ENCODE results near the gene USH1C.

Gene USH1C

DNA sequence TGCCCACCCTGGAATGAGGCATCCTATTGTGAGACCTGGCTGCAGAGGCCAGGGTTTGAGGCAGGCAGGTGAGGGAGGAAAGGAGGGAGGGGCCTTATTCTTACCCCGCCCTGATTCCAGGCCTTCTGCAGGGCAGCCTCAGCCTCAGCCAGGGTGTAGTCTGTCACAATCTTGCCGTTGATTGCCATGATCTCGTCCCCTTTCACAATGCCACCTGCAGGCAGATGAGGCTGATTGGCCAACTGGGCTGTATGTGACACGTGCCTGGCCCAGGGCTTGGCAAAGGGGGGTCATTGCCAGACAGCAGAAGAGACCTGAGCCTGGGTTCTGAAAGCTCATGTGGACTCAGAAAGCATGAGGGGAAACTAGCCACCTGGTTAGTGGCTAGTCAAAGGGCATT is 46.2 kb downstream of the USH1C start:
- DNase-seq: no peak

- DNase-seq: no peak
Measured at GRCh38 chr11:17496406-17496805, 47.8 kb downstream of the USH1C start.

DNA sequence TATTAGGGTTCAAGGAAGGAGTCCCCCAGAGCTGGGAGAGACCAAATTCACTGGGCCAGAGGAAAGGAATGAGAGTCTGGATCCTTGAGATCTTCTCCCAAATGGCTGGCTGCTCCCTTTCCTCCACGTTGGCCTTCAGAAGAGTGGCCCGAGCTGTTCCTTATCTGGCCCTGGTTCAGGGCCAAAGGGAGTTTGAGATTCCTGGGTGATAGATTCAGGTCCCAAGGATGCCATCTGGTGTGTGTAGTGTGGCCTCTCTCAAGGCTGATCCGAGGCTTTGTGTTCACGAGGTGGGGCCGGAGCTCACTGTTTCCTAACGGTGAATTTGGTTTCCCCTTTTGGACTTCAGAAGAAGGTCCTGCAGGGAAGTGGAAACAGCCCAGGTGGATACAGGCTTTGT is 50.2 kb downstream of the USH1C start:
- no peak for DNase-seq

DNA sequence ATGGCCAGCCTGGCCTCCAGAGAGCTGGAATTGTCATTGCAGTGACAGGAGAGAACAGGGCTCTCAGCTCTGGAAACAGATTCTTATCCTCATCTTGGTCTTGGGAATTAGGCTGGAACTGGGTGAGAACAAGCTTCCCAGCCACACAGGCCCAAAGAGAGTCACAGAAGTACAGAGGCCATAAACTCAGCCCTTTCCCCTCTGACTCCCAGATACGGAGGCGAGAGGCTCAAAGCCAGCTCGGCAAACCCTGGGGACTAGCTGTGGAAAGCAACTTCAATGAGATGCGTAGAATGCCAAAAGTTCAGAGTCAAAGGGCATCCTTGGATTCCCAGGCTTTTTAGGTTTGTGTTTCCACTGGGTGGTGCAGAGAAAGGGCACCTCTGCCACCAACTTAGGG is 53.3 kb downstream of the USH1C start:
- DNase-seq: no peak

- no peak for DNase-seq
Measured at GRCh38 chr11:17490232-17490631, 54.0 kb downstream of the USH1C start.

DNA sequence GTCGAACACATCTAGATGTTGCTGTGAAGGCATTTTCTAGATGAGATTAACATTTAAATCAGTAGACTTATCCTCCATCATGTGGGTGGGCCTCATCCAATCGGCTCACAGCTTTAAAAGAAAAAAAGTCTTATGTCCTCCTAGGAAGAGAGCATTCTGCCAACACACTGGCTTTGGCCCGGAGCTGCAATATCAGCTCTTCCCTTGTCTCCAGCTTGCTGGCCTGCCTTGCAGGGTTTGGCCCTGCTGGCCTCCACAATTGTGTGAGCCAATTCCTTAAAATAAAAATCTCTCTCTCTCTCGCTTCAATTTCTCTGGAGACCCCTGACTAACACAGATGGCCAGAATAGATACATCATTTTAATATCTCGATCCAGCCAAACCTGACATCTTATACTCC is 54.5 kb downstream of the USH1C start:
- no peak for DNase-seq

DNA sequence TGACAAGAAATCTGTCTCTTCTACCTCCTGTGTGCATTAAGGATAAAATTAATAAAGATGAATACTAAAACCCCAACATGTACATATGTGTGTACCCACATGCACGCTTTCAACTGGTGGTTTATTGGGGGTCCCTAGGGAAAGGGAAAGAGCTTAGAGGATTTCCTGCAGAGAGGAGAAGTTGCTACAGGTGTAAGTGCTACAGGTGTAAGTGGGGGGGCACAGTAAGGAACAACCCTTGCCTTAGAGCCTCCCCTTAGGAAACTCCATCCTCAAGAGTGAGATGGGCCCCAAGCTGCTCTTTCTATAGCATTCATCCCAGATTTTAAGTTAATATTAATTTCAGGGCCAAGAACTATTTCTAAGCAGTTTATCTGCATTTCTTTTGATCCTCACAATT is 55.7 kb downstream of the USH1C start:
- no peak for DNase-seq

- no peak for DNase-seq
Measured at GRCh38 chr11:17486646-17487045, 57.6 kb downstream of the USH1C start.

- no peak for DNase-seq
Measured at GRCh38 chr11:17483505-17483904, 60.7 kb downstream of the USH1C start.

- no peak for DNase-seq
Measured at GRCh38 chr11:17481905-17482304, 62.3 kb downstream of the USH1C start.

DNA sequence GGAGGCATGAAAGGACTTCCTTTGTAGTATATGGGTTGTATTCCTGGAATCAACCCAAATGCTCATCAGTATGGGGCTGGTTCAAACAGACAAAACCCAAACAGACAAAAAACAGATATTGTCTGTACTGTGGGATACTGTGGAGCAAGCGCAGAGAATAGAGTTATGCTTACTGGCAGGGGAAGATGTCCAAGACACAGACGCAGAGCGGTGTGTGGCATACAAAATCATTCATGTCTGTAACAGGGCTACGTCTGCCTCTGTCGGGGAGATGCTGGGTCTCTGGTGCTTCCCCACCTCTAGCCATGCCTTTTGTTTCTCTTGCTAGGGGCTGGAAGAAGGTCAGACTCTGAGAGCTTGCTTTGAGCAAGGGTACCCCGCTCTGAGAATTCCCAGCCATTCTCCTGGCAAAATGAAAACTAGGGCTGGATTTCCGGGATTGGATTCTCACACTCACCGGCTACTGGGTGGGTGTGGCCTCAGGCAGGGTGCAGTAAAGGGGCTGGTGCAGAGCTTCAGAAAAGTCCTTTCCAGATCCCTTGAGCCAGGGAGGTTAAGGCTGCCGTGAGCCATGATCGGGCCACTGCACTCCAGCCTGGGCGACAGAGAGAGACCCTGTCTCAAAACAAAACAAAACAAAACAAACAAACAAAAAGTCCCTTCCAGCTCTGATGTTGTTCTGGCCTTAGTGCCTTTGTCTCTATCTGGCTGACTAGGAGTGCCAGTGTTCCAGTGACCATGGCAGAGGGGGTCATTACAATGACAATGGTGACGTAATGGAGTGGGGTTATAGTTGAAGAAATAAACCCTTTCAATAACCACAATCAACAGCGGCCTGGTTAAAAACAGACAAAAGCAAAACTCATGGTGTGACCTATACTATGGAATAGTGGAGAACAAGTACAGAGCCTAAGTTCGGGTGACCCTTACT is 64.7 kb downstream of the USH1C start:
- DNase-seq: no peak

- DNase-seq: no peak
Measured at GRCh38 chr11:17478070-17478469, 66.1 kb downstream of the USH1C start.

DNA sequence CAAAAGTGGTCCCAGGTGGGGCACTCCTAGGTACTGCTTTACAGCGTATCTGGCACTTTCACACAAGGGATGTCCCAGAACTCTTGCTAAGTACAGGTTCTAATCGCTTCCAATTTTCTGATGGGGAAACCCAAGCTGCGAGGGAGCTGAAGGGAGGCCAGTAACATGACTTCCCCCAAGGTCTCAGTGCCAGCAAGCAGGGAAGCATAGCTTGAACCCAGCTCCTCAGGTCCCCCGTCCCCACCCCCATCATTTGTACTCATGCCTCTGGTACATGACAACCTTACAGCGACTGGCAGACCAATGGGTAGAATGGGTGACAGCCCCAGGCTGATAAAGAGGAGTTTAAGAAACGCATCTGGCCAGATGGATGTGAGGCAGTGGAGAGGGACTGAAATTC is 66.9 kb downstream of the USH1C start:
- DNase-seq: no peak

DNA sequence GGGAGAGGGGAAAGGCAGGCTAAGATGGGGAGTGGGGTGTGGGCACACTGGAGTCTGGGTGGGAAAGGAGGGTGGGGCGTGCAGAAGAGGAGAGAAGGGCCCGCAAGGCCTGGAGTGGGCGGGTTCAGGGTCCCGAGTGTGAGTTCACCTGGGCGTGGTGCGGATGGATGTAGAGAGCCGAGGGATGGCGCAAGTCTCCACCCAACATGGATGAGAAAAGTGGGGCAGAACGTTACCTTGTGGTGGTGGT is 67.2 kb downstream of the USH1C start:
- DNase-seq: no peak

DNA sequence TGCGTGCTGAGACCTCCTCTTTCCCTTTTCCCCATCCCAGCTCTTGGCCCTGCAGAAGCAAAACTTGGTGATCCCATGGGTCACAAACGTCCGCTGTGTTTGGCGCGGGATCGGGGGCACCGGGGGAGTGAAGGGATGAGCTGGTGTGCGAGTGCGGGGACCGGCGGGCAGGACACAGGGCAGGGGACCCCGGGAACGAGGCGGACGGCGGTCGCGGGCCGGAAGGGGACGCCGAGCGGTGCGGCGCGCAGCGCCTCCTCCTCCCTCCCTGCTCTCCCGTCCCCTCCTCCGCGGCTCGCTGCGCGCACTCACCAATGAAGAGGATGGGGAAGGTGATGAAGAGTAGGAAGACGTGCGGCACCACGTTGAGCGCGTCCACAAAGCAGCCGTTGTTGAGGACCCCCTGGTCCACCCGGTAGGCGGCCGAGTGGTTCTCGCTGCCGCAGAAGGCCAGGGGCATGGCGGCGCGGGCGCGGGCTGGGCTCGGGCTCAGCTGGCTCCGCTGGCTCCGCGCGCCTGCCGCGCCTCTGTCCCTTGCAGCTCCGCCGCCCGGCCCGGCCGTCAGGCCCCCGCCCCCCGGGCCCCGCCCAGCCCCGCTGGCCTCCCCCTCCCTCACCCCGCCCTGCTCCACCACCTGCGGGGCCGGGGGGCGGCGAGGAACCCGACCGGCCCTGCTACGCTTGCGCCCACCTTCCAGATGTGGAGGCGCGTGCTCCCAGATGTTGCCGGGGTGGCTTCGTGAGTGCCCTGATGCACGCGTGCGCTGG is 67.7 kb downstream of the USH1C start, which contains the start of gene ABCC8:
TSS of gene ABCC8 (minus strand) at position 529 of the 767 bp plus-strand sequence. CDS start at position 460, 69 bp downstream.
- DNase-seq: no peak

DNA sequence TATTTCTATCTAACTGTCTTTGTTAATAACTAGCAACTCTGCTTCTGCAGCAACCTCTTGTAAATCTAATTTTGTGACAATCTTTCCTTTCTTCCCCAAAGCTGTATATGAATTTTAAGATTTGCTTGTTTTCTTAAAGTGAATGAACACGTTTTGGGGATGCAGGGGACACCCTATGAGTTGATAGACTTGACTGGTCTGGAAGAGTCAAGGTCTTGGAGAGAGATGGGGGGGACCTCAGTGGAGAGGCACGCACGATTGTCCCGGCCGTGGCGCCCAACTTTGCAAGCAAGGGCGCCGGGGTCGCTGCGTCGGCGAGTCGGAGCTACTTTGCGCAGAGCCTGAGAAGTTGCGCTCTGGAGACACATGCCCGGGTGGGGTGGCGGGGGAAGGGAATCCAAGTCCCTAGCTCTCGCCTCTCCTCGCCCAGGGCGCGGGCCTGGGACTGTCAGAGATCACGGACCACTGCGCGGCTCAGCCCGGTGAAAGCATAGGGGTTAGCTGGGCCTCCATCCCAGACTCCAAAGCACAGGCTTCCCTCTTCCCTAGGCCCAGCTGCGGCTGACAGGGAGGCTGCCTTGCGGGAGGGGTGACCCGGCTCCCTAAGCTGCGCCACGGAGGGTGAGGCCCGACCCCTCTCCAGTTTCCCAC is 68.4 kb downstream of the USH1C start:
- DNase-seq: no peak

GRCh38 chr11:17473071-17473744 is 71.0 kb downstream of the USH1C start:
- DNase-seq: no peak

GRCh38 chr11:17472467-17472866 is 71.7 kb downstream of the USH1C start:
- no peak for DNase-seq

DNA sequence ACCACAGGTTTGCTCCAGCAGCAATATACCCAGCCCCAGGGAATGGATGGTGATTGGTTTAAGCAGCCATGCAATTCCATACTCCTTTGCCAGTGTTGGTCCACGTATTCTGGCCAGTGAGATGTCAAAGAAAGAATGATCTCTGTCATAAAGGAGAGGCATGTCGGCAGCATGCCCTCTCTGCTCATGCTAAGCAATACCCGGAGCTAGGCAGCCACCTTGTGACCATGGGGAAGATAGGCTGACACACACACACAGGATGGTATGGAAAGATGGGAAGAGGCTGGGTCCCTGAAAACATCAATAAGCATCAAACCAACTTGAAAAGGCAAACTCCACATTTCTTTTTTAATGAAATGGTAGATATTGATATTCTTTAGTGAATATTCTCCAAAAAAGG is 72.7 kb downstream of the USH1C start:
- DNase-seq: no peak

DNA sequence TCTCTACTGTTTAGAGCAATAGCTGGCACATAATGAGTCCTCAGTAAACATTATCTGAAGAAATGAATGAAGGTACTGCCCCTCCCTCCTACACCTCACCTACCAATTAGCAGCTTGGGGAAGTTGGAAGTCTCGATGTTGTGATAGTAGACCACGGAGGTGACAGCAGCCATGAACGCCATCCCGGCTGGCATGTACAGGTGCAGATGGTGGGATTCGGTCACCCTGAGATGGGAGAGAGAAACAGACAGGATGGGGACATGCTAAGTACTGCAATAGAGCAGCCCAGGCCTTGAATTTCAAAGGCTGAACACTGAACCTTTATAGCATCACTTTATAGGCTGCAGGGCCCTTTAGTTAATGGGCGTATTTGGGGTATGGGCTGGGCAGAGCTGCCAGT is 74.2 kb downstream of the USH1C start:
- DNase-seq: no peak

GRCh38 chr11:17468122-17468521 is 76.1 kb downstream of the USH1C start:
- DNase-seq: no peak

GRCh38 chr11:17463546-17464174 is 80.6 kb downstream of the USH1C start:
- no peak for DNase-seq

GRCh38 chr11:17462940-17463339 is 81.3 kb downstream of the USH1C start:
- DNase-seq: no peak
